OCI-LY7 (cell line): ENCODE measurements around the gene MPPED2. TPM values are rescaled to one million over a fixed set of nuclear protein-coding genes. Genes with fewer than 3 reads are reported as not detected.

ENCODE experiments used
- BruUV-seq: library from RNA; stranded (reverse); fragments of 400-500 nt; replicated peaks from 2 replicates; lab custom pipeline; 2021; lab: Mats Ljungman, UMichigan
- CTCF ChIA-PET: fragments of 300-600 bp; sonication (Branson Sonifier 250); formaldehyde crosslinking; loops from one replicate; lab custom pipeline; 2022; ENCODE audit warnings: antibody characterized with exemption; ENCODE audit not compliant: unreplicated experiment; lab: Charles Lee
- POLR2A ChIA-PET: fragments of 300-600 bp; sonication (Branson Sonifier 250); formaldehyde crosslinking; loops from one replicate; lab custom pipeline; 2022; ENCODE audit warnings: antibody characterized with exemption; lab: Charles Lee
- DNase-seq: peaks from one replicate; pipeline ENCODE4 v3.0.0-alpha.2; 2015; ENCODE audit warnings: low spot score
- H2AFZ ChIP-seq: fragments of 200-600 bp; sonication (generic), shearing (Covaris generic); 2 replicates; pipeline ENCODE4 v1.6.1; 2014; ENCODE audit warnings: mild to moderate bottlenecking, antibody characterized with exemption, low read length, moderate library complexity
- H3K27ac ChIP-seq: fragments of 200-600 bp; sonication (generic); 2 replicates; pipeline ENCODE4 v1.5.1; 2014; ENCODE audit warnings: mixed run types, low read depth, mild to moderate bottlenecking, moderate library complexity, low read length, inconsistent platforms; ENCODE audit not compliant: poor library complexity, severe bottlenecking
- H3K36me3 ChIP-seq: fragments of 200-600 bp; sonication (generic); 2 replicates; pipeline ENCODE4 v1.6.1; 2014; ENCODE audit warnings: mild to moderate bottlenecking, antibody characterized with exemption, low read length, moderate library complexity, mixed read lengths; ENCODE audit not compliant: insufficient read depth
- H3K4me1 ChIP-seq: fragments of 200-600 bp; sonication (generic); 2 replicates; pipeline ENCODE4 v1.5.1; 2014; ENCODE audit warnings: mild to moderate bottlenecking, low read length; ENCODE audit not compliant: insufficient read depth, poor library complexity, severe bottlenecking
- H3K4me2 ChIP-seq: fragments of 200-600 bp; sonication (generic); 2 replicates; pipeline ENCODE4 v1.6.1; 2014; ENCODE audit warnings: mild to moderate bottlenecking, low read length
- H3K4me3 ChIP-seq: fragments of 200-600 bp; sonication (generic); 2 replicates; pipeline ENCODE4 v1.5.1; 2014; ENCODE audit warnings: mild to moderate bottlenecking, low read depth, low read length; ENCODE audit not compliant: poor library complexity, severe bottlenecking
- H3K79me2 ChIP-seq: fragments of 200-600 bp; sonication (generic); 2 replicates; pipeline ENCODE4 v1.6.1; 2016; ENCODE audit warnings: low read depth, mild to moderate bottlenecking, low read length, moderate library complexity, mixed read lengths; ENCODE audit not compliant: insufficient read depth
- H3K9me2 ChIP-seq: fragments of 200-600 bp; sonication (generic); 2 replicates; pipeline ENCODE4 v1.6.1; 2016; ENCODE audit warnings: mild to moderate bottlenecking, low read length, mixed read lengths; ENCODE audit not compliant: insufficient read depth
- H3K9me3 ChIP-seq: fragments of 200-600 bp; sonication (generic); 2 replicates; pipeline ENCODE4 v1.6.1; 2014; ENCODE audit warnings: mild to moderate bottlenecking, mixed run types, low read length, mixed read lengths
- H4K20me1 ChIP-seq: fragments of 200-600 bp; sonication (generic); 2 replicates; pipeline ENCODE4 v1.6.1; 2014; ENCODE audit warnings: mild to moderate bottlenecking, antibody characterized with exemption, low read length, moderate library complexity, mixed read lengths; ENCODE audit not compliant: insufficient read depth
- CTCF ChIP-seq: fragments of 200-600 bp; sonication (generic); conservative IDR thresholded peaks from 2 replicates; pipeline ENCODE4 v1.5.1; 2014; ENCODE audit warnings: mild to moderate bottlenecking, antibody characterized with exemption, low read length, moderate library complexity, mixed read lengths
- EZH2phosphoT487 ChIP-seq: fragments of 200-600 bp; sonication (generic); IDR thresholded peaks from 2 replicates; pipeline ENCODE4 v1.6.1; 2018; ENCODE audit warnings: low read depth, borderline replicate concordance, mild to moderate bottlenecking, mixed run types, antibody characterized with exemption, low read length, moderate library complexity, mixed read lengths
- intact Hi-C: fragments of 100-400 bp; cut with micrococcal nuclease; formaldehyde crosslinking; loops from one replicate; pipeline ENCODE4 v1.10.0; 2022; ENCODE audit not compliant: unreplicated experiment
- total RNA-seq, 2 experiments: library from RNA; depleted of rRNA in 1 of 2; stranded (reverse); fragments of >200 nt in 1 of 2; shearing (Covaris generic) in 1 of 2; gene quantifications; 2 replicates each; pipeline ENCODE4 v1.2.3, GENCODE V29; 2014 to 2022

The MPPED2 gene
- total RNA-seq, 2 experiments from 2014 or later = not detected

GRCh38 chr11:30496935-30497334 lies 89.2 kb downstream of the MPPED2 start:
- ChIA-PET POLR2A (no interaction called here), CTCF (no interaction called here)
- Histone ChIP-seq H3K4me3 (no peak overlapping the region), H3K79me2 (no peaks in the 10 kb centered on the region), H3K27ac (no peak overlapping the region), H3K4me1 (no peaks in the 10 kb centered on the region), H2AFZ (no peak overlapping the region), H3K4me2 (no peak overlapping the region), H4K20me1 (no peaks in the 10 kb centered on the region), H3K9me3 (no peaks in the 10 kb centered on the region), H3K9me2 (no peaks in the 10 kb centered on the region), H3K36me3 (no peaks in the 10 kb centered on the region)
- no TSS peak for BruUV-seq
- DNase-seq = no peak
- no peak for TF ChIP-seq CTCF
- TF ChIP-seq EZH2phosphoT487 = no peak
- intact Hi-C loops = no loop called here

- Histone ChIP-seq H3K4me3 (no peak overlapping the region), H3K4me2 (no peak overlapping the region), H3K79me2 (no peaks in the 10 kb centered on the region), H3K27ac (no peak overlapping the region), H3K4me1 (no peaks in the 10 kb centered on the region), H4K20me1 (no peaks in the 10 kb centered on the region), H2AFZ (no peak overlapping the region), H3K9me2 (no peaks in the 10 kb centered on the region), H3K36me3 (no peaks in the 10 kb centered on the region), H3K9me3 (no peaks in the 10 kb centered on the region)
- no peak for TF ChIP-seq CTCF
- no peak for TF ChIP-seq EZH2phosphoT487
- no peak for DNase-seq
- no TSS peak for BruUV-seq
- intact Hi-C loops = no loop called here
- CTCF ChIA-PET = no interaction called here
- POLR2A ChIA-PET = interaction anchor here (0.5 kb wide), 1 partner anchor 58 kb away, joined by 3 read pairs; no protein-coding TSS in a partner anchor
These were observed 90.7 kb downstream of the MPPED2 start for GRCh38 chr11:30495437-30495836.

- CTCF ChIA-PET = no interaction called here
- no peak overlapping the region for H2AFZ ChIP-seq
- no peaks in the 10 kb centered on the region for H3K9me2 ChIP-seq
- H3K4me1 ChIP-seq = no peaks in the 10 kb centered on the region
- DNase-seq = no peak
- intact Hi-C loops = no loop called here
- no TSS peak for BruUV-seq
- no peaks in the 10 kb centered on the region for H3K79me2 ChIP-seq
- H3K4me2 ChIP-seq = no peak overlapping the region
- H3K4me3 ChIP-seq = no peak overlapping the region
- H3K27ac ChIP-seq = no peak overlapping the region
- no peaks in the 10 kb centered on the region for H3K36me3 ChIP-seq
- no peak for TF ChIP-seq CTCF
- TF ChIP-seq EZH2phosphoT487 = no peak
- H4K20me1 ChIP-seq = no peaks in the 10 kb centered on the region
- POLR2A ChIA-PET = no interaction called here
- H3K9me3 ChIP-seq = no peaks in the 10 kb centered on the region
These were observed 96.6 kb downstream of the MPPED2 start for GRCh38 chr11:30489511-30489910.
